ENCODE measurements around the gene B4GAT1.

GRCh38 chr11:66338276-66339161, 8.9 kb downstream of the B4GAT1 start:
- TF ChIP-seq, protein P1, sequence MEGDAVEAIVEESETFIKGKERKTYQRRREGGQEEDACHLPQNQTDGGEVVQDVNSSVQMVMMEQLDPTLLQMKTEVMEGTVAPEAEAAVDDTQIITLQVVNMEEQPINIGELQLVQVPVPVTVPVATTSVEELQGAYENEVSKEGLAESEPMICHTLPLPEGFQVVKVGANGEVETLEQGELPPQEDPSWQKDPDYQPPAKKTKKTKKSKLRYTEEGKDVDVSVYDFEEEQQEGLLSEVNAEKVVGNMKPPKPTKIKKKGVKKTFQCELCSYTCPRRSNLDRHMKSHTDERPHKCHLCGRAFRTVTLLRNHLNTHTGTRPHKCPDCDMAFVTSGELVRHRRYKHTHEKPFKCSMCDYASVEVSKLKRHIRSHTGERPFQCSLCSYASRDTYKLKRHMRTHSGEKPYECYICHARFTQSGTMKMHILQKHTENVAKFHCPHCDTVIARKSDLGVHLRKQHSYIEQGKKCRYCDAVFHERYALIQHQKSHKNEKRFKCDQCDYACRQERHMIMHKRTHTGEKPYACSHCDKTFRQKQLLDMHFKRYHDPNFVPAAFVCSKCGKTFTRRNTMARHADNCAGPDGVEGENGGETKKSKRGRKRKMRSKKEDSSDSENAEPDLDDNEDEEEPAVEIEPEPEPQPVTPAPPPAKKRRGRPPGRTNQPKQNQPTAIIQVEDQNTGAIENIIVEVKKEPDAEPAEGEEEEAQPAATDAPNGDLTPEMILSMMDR (IDR thresholded peaks at IDR 0.05): no peak
- no peak for TF ChIP-seq POLR2A (IDR thresholded peaks at IDR 0.05)
- TF ChIP-seq POLR2AphosphoS5 (IDR thresholded peaks at IDR 0.05): no peak
- no peak for TF ChIP-seq EP300 (IDR thresholded peaks at IDR 0.05)

All from stomach (tissue), 4 donors.